ENCODE results near the gene MRPL19.

MRPL19 gene

DNA sequence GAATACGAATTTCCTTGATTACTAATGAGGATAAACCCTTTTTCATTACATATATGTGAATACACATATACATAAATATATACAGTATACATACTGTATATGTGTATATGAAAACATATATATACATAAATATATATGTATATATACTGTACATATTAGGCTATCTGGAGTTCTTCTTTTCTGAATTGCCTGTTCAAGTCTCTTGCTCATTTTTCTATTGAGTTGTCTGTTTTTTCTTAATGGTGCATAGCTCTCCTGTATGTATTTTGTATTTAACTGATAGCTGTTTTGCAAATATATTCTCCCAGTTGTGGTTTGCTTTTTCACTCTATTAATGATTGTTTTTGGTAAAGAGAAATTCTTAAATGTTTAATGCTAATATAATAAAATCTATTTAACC lies 73.0 kb downstream of the MRPL19 start:
- Histone ChIP-seq H3K27me3 (ENCODE audit: control insufficient read depth, low read length) (peaks cover 12% of the 10 kb centered on the region), H3F3A (ENCODE audit: control insufficient read depth, insufficient read depth) (0 out of 2 replicates have a peak, but pooled peaks cover 3% of the 10 kb centered on the region), H3K9me2 (replicated peaks; ENCODE audit: control insufficient read depth, low read length) (no peaks in the 10 kb centered on the region), H3K79me2 (ENCODE audit: control insufficient read depth, low read length) (no peaks in the 10 kb centered on the region), H3K9me3 (ENCODE audit: control insufficient read depth, insufficient read depth, low read length) (no peaks in the 10 kb centered on the region), H3K27ac (ENCODE audit: low read depth, low read length) (no peak overlapping the region), H4K20me1 (ENCODE audit: control insufficient read depth, insufficient read depth, low read depth, low read length) (no peaks in the 10 kb centered on the region), H3K4me2 (ENCODE audit: low read length) (no peak overlapping the region), H3K4me1 (ENCODE audit: control insufficient read depth, low read length) (no peaks in the 10 kb centered on the region), H3K36me3 (ENCODE audit: control insufficient read depth, low read length) (no peaks in the 10 kb centered on the region), H3K4me3 (ENCODE audit: low read length) (no peak overlapping the region)
- TF ChIP-seq CTCF (IDR thresholded peaks at IDR 0.05; ENCODE audit: low read depth, low read length, poor library complexity, severe bottlenecking) (no peak), EZH2phosphoT487 (IDR thresholded peaks at IDR 0.05; ENCODE audit: borderline replicate concordance, low read length) (no peak)

DNA sequence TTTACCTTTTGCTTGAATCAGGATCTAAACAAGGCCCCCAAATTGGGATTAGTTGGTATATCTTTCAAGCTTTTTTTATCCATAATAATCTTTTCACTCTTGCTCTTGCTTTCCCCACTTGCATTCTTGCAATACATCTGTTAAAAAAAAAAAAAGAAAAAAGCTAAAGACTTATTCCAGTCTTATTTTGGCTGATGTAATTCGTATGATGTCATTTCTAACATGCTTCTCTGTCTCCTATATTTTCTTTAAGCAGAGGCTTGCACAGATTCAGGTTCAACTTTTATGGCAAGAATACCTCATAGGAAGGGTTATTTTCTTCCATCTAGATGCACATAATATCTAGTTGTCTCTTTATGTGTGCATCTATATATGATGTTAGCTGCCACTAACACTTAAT lies 73.9 kb downstream of the MRPL19 start:
- Histone ChIP-seq H3K4me1 (ENCODE audit: control insufficient read depth, low read length) (no peaks in the 10 kb centered on the region), H4K20me1 (ENCODE audit: control insufficient read depth, insufficient read depth, low read depth, low read length) (no peaks in the 10 kb centered on the region), H3K9me2 (replicated peaks; ENCODE audit: control insufficient read depth, low read length) (no peaks in the 10 kb centered on the region), H3K79me2 (ENCODE audit: control insufficient read depth, low read length) (no peaks in the 10 kb centered on the region), H3K27me3 (ENCODE audit: control insufficient read depth, low read length) (peaks cover 10% of the 10 kb centered on the region; the same call in 1 of the 2 replicates), H3F3A (ENCODE audit: control insufficient read depth, insufficient read depth) (0 out of 2 replicates have a peak, but pooled peaks cover 3% of the 10 kb centered on the region), H3K4me3 (ENCODE audit: low read length) (no peak overlapping the region), H3K4me2 (ENCODE audit: low read length) (no peak overlapping the region), H3K27ac (ENCODE audit: low read depth, low read length) (no peak overlapping the region), H3K36me3 (ENCODE audit: control insufficient read depth, low read length) (no peaks in the 10 kb centered on the region), H3K9me3 (ENCODE audit: control insufficient read depth, insufficient read depth, low read length) (no peaks in the 10 kb centered on the region)
- TF ChIP-seq CTCF (IDR thresholded peaks at IDR 0.05; ENCODE audit: low read depth, low read length, poor library complexity, severe bottlenecking) (no peak), EZH2phosphoT487 (IDR thresholded peaks at IDR 0.05; ENCODE audit: borderline replicate concordance, low read length) (no peak)

DNA sequence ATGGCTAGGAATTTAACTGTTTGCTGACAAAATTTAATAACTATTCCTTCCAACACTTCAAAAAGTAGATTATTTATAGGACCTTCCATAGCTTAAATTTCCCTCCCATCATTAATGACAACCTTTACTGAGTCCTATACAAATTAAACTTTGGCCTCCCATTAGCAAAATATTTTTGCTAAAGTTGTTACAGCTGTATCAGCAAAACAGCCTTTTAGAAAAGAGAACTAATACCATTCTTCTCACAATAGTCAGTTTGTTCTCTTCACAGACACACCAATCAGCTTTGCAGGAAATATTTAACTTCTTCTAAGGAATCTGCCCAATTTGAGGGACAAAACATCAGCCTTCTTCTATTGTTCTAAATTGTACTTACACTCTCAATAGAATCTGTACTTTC lies 76.1 kb downstream of the MRPL19 start:
- no peaks in the 10 kb centered on the region for H3K9me2 ChIP-seq (replicated peaks; ENCODE audit: control insufficient read depth, low read length)
- H3K9me3 ChIP-seq (ENCODE audit: control insufficient read depth, insufficient read depth, low read length), result no peaks in the 10 kb centered on the region
- no peaks in the 10 kb centered on the region for H3K4me1 ChIP-seq (ENCODE audit: control insufficient read depth, low read length)
- no peak overlapping the region for H3K4me2 ChIP-seq (ENCODE audit: low read length)
- no peaks in the 10 kb centered on the region for H4K20me1 ChIP-seq (ENCODE audit: control insufficient read depth, insufficient read depth, low read depth, low read length)
- H3K36me3 ChIP-seq (ENCODE audit: control insufficient read depth, low read length), result no peaks in the 10 kb centered on the region
- TF ChIP-seq CTCF (IDR thresholded peaks at IDR 0.05; ENCODE audit: low read depth, low read length, poor library complexity, severe bottlenecking) (no peak), EZH2phosphoT487 (IDR thresholded peaks at IDR 0.05; ENCODE audit: borderline replicate concordance, low read length) (no peak)
- H3K27ac ChIP-seq (ENCODE audit: low read depth, low read length), result no peak overlapping the region
- H3K27me3 ChIP-seq (ENCODE audit: control insufficient read depth, low read length), result peaks cover 15% of the 10 kb centered on the region
- no peaks in the 10 kb centered on the region for H3K79me2 ChIP-seq (ENCODE audit: control insufficient read depth, low read length)
- H3K4me3 ChIP-seq (ENCODE audit: low read length), result no peak overlapping the region
- H3F3A ChIP-seq (ENCODE audit: control insufficient read depth, insufficient read depth), result no peaks in the 10 kb centered on the region

All from DOHH2 (cell line).